ENCODE results near the gene ABCA4. TPM values are rescaled to one million over a fixed set of nuclear protein-coding genes. Genes with fewer than 3 reads are reported as not detected.

ABCA4 gene
- total and polyA plus RNA-seq, 2 of the 8 experiments (the other 6 are each of a cell fraction or from before 2014, with no cell fraction given), result 0.06 TPM; not detected in 1

DNA sequence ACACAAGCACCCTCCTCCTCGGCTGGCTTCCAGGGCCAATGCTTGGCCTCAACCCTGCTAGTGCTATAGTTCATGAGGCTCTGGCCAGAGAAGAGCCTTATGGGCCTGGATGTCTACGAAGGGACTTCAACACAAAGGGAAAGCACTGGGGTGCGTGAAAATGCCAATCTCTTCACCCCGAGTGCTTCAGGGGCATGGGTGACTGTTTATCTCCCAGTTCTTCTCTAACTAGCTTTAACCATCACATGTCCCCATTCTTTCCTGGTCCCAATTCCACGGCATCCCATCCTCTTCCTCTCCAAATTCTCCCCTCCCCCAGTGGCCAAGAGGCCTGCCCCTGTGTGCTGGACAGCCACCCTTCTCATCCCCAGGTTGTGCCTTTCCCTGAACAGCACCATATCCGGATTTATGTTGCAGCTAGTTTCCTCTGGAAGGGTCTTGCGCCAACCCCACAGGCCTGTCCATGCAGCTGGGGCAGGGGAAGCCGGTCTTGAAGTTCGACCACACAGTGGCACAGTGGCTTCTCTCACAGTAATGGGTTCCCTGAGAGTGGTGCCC is 16.7 kb downstream of the ABCA4 start:
- Histone ChIP-seq H3K56ac (replicated peaks; ENCODE audit: insufficient read length, low read depth, low read length) (no peak overlapping the region), H3K14ac (ENCODE audit: insufficient read length) (no peak overlapping the region), H3K9ac (replicated peaks in 1 of 4; ENCODE audit: extremely low read depth in 1 of 4, low read depth in 3 of 4, low read length in 3 of 4) (0 out of 7 replicates have a peak overlapping the region, but pooled peaks of 1 of the 4 experiments have one; percentile 12), H3K79me2 (ENCODE audit: control insufficient read depth in 1 of 2, insufficient read depth in 2 of 2, low read length in 2 of 2) (no peaks in the 10 kb centered on the region), H3K4me3 (ENCODE audit: extremely low read depth in 1 of 4, insufficient read depth in 2 of 4, low read depth in 3 of 4, low read length in 4 of 4) (no peak overlapping the region), H2AFZ (ENCODE audit: low read length) (no peak overlapping the region), H3K4ac (replicated peaks; ENCODE audit: insufficient read length, low read depth, low read length) (no peak overlapping the region), H3K23ac (ENCODE audit: insufficient read length) (no peak overlapping the region), H3K23me2 (ENCODE audit: low read depth, low read length) (peaks cover 2% of the 10 kb centered on the region; the same call in 1 of the 2 replicates), H2BK12ac (ENCODE audit: low read depth, low read length) (no peak overlapping the region), H3K36me3 (ENCODE audit: control insufficient read depth in 2 of 4, insufficient read depth in 4 of 4, low read length in 3 of 4) (no peaks in the 10 kb centered on the region), H3K27ac (ENCODE audit: low read depth, low read length) (no peak overlapping the region), H3K4me1 (replicated peaks in 1 of 4; ENCODE audit: control insufficient read depth in 3 of 4, insufficient read depth in 4 of 4, low read length in 3 of 4) (peaks cover 0 to 13% (median 7%) of the 10 kb centered on the region in 4 experiments; a peak in 6 of 7 replicates), H2BK120ac (replicated peaks; ENCODE audit: low read depth, low read length) (no peak overlapping the region), H2BK5ac (ENCODE audit: low read depth, low read length) (0 out of 2 replicates have a peak overlapping the region, but pooled peaks have one; percentile 14), H3K9me3 (ENCODE audit: insufficient read depth in 2 of 2, low read depth in 1 of 2, low read length in 1 of 2) (no peaks in the 10 kb centered on the region), H2AK5ac (ENCODE audit: low read depth, low read length) (no peak overlapping the region; the same call in 1 of the 2 replicates), H4K91ac (replicated peaks; ENCODE audit: insufficient read length, low read length) (no peak overlapping the region), H4K8ac (ENCODE audit: extremely low read depth, insufficient read depth, low read length) (no peak overlapping the region), H3K27me3 (replicated peaks in 1 of 4; ENCODE audit: control insufficient read depth in 3 of 4, extremely low read depth in 1 of 4, insufficient read depth in 3 of 4, low read length in 3 of 4) (peaks cover 0 to 5% (median 2%) of the 10 kb centered on the region in 4 experiments; a peak in 3 of 7 replicates), H3K18ac (ENCODE audit: extremely low read depth, low read length) (no peak overlapping the region), H3K79me1 (ENCODE audit: low read depth, low read length) (no peaks in the 10 kb centered on the region), H3K4me2 (ENCODE audit: insufficient read depth in 1 of 2, low read depth in 2 of 2, low read length in 2 of 2) (no peak overlapping the region), H4K5ac (ENCODE audit: insufficient read length, low read depth, low read length) (no peak overlapping the region), H4K20me1 (replicated peaks in 1 of 2; ENCODE audit: control insufficient read depth in 1 of 2, insufficient read depth in 2 of 2, low read length in 2 of 2) (no peaks in the 10 kb centered on the region), H2BK20ac (ENCODE audit: low read length) (no peak overlapping the region), H2BK15ac (ENCODE audit: low read length) (no peak overlapping the region)
- CTCF ChIA-PET (ENCODE audit: partially characterized antibody), result interaction anchor here (0.9 to 4.1 kb wide), 6 partner anchors 42 to 231 kb away, joined by 3 to 20 read pairs (median 3); no protein-coding TSS in a partner anchor
- POLR2A ChIA-PET (ENCODE audit: partially characterized antibody), result interaction anchor here (1.1 kb wide), 1 partner anchor 9 kb away, joined by 6 read pairs; no protein-coding TSS in a partner anchor
- DNase-seq (ENCODE audit: low read depth in 1 of 2, low spot score in 2 of 2) (no peak), FAIRE-seq (no peak)
- no peak for TF ChIP-seq JUN (IDR thresholded peaks at IDR 0.05; ENCODE audit: low read depth, low read length)
- TF ChIP-seq BCL11A (IDR thresholded peaks at IDR 0.05; ENCODE audit: low read depth in 2 of 2, low read length in 2 of 2), result no peak
- TF ChIP-seq, protein P1, sequence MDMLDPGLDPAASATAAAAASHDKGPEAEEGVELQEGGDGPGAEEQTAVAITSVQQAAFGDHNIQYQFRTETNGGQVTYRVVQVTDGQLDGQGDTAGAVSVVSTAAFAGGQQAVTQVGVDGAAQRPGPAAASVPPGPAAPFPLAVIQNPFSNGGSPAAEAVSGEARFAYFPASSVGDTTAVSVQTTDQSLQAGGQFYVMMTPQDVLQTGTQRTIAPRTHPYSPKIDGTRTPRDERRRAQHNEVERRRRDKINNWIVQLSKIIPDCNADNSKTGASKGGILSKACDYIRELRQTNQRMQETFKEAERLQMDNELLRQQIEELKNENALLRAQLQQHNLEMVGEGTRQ (IDR thresholded peaks at IDR 0.05; ENCODE audit: low read length), result no peak
- no peak for TF ChIP-seq SP4 (IDR thresholded peaks at IDR 0.05; ENCODE audit: low read length)
- no peak for TF ChIP-seq GABPA (IDR thresholded peaks at IDR 0.05; ENCODE audit: borderline replicate concordance, insufficient read depth, low read length)
- no peak for TF ChIP-seq NRF1 (IDR thresholded peaks at IDR 0.05; ENCODE audit: low read depth, low read length)
- TF ChIP-seq, protein P2, sequence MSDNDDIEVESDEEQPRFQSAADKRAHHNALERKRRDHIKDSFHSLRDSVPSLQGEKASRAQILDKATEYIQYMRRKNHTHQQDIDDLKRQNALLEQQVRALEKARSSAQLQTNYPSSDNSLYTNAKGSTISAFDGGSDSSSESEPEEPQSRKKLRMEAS (IDR thresholded peaks at IDR 0.05), result no peak
- WGBS, 2 experiments (ENCODE audit: extremely low coverage in 1 of 2, insufficient coverage in 1 of 2, insufficient read length in 1 of 2, insufficient replicate concordance in 2 of 2, low coverage in 1 of 2, low lambda C conversion rate in 2 of 2, missing lambda C conversion rate in 1 of 2), result 95% methylated on average over 9 of the region's 9 CpGs; no CpG with 5 or more reads in 1 of the 2 experiments
